Neural cell (in vitro differentiated cells): ENCODE measurements around the gene MED20. TPM values are rescaled to one million over a fixed set of nuclear protein-coding genes. Genes with fewer than 3 reads are reported as not detected.
A peak's percentile ranks its signal among the peaks of the same experiment; 100 is the strongest.

Source experiments
- H2AFZ ChIP-seq: fragments of 200-600, 300-800 bp; sonication (generic), shearing (Covaris generic); 2 replicates; pipeline ENCODE4 v1.6.0; 2014; ENCODE audit warnings: low read depth, mild to moderate bottlenecking, antibody characterized with exemption, low read length, moderate library complexity
- H3F3A ChIP-seq: fragments of 200-600 bp; shearing (Covaris generic); 2 replicates; pipeline ENCODE4 v1.6.1; 2016; ENCODE audit warnings: mild to moderate bottlenecking, moderate library complexity, mixed read lengths, antibody characterized with exemption, low read length; ENCODE audit not compliant: insufficient read depth, poor library complexity, severe bottlenecking
- H3K27ac ChIP-seq: fragments of 200-600, 300-800 bp; sonication (generic), shearing (Covaris generic); 2 replicates; pipeline ENCODE4 v1.5.1; 2014; ENCODE audit warnings: mild to moderate bottlenecking, low read length, moderate library complexity
- H3K27me3 ChIP-seq: fragments of 300-800, 200-600 bp; sonication (generic), shearing (Covaris generic); 2 replicates; pipeline ENCODE4 v1.6.0; 2014; ENCODE audit warnings: mild to moderate bottlenecking, low read depth, low read length, moderate library complexity; ENCODE audit not compliant: insufficient read depth
- H3K36me3 ChIP-seq: fragments of 300-800, 200-600 bp; sonication (generic), shearing (Covaris generic); 2 replicates; pipeline ENCODE4 v1.5.1; 2014; ENCODE audit warnings: mild to moderate bottlenecking, antibody characterized with exemption, low read length, moderate library complexity; ENCODE audit not compliant: insufficient read depth
- H3K4me2 ChIP-seq: fragments of 300-800, 200-600 bp; sonication (generic), shearing (Covaris generic); 2 replicates; pipeline ENCODE4 v1.6.0; 2014; ENCODE audit warnings: mild to moderate bottlenecking, low read length
- H3K4me3 ChIP-seq: fragments of 300-800, 200-600 bp; sonication (generic), shearing (Covaris generic); 2 replicates; pipeline ENCODE4 v1.5.1; 2014; ENCODE audit warnings: mild to moderate bottlenecking, low read length, moderate library complexity
- H3K79me2 ChIP-seq: fragments of 200-600 bp; shearing (Covaris generic); replicated peaks from 2 replicates; pipeline ENCODE4 v1.6.0; 2014; ENCODE audit warnings: mild to moderate bottlenecking, low read length, moderate library complexity; ENCODE audit not compliant: insufficient read depth
- H3K9ac ChIP-seq: fragments of 300-800, 200-600 bp; sonication (generic), shearing (Covaris generic); 2 replicates; pipeline ENCODE4 v1.6.1; 2016; ENCODE audit warnings: mild to moderate bottlenecking, low read length, mixed read lengths
- H3K9me2 ChIP-seq: fragments of 200-600 bp; shearing (Covaris generic); 2 replicates; pipeline ENCODE4 v1.6.1; 2016; ENCODE audit warnings: mild to moderate bottlenecking, low read length, mixed read lengths; ENCODE audit not compliant: insufficient read depth
- H3K9me3 ChIP-seq: fragments of 200-600, 300-800 bp; sonication (generic), shearing (Covaris generic); 2 replicates; pipeline ENCODE4 v1.6.1; 2016; ENCODE audit warnings: mild to moderate bottlenecking, mixed run types, low read length, moderate library complexity, mixed read lengths
- H4K20me1 ChIP-seq: fragments of 200-600 bp; shearing (Covaris generic); 2 replicates; pipeline ENCODE4 v1.6.1; 2016; ENCODE audit warnings: mild to moderate bottlenecking, mixed run types; ENCODE audit not compliant: insufficient read depth
- CTCF ChIP-seq: fragments of 450-650 bp; IDR thresholded peaks from 2 replicates; pipeline ENCODE4 v1.5.1; 2014; ENCODE audit warnings: antibody characterized with exemption, mild to moderate bottlenecking, moderate library complexity; ENCODE audit not compliant: poor library complexity, severe bottlenecking
- EP300 ChIP-seq: fragments of 450-650 bp; conservative IDR thresholded peaks from 2 replicates; pipeline ENCODE4 v1.6.1; 2014; ENCODE audit warnings: antibody characterized with exemption, mild to moderate bottlenecking, moderate library complexity; ENCODE audit not compliant: poor library complexity, severe bottlenecking
- EZH2 ChIP-seq: fragments of 200-600, 300-800 bp; shearing (Covaris generic), sonication (generic); IDR thresholded peaks from 2 replicates; pipeline ENCODE4 v1.6.1; 2014; ENCODE audit warnings: antibody characterized with exemption, low read length, borderline replicate concordance, mild to moderate bottlenecking; ENCODE audit not compliant: insufficient read depth, poor library complexity, severe bottlenecking
- MXI1 ChIP-seq: fragments of 450-650 bp; conservative IDR thresholded peaks from 2 replicates; pipeline ENCODE4 v1.6.1; 2014; ENCODE audit warnings: antibody characterized with exemption, mild to moderate bottlenecking; ENCODE audit not compliant: poor library complexity, severe bottlenecking
- POLR2AphosphoS5 ChIP-seq: IDR thresholded peaks from 2 replicates; pipeline ENCODE4 v1.6.1; 2012
- RAD21 ChIP-seq: fragments of 450-650 bp; conservative IDR thresholded peaks from 2 replicates; pipeline ENCODE4 v1.6.1; 2014; ENCODE audit warnings: antibody characterized with exemption, mild to moderate bottlenecking, moderate library complexity
- REST ChIP-seq: IDR thresholded peaks from 2 replicates; pipeline ENCODE4 v1.6.1; 2012; ENCODE audit warnings: borderline replicate concordance
- SMC3 ChIP-seq: fragments of 450-650 bp; conservative IDR thresholded peaks from 2 replicates; pipeline ENCODE4 v1.6.1; 2014; ENCODE audit warnings: antibody characterized with exemption, mild to moderate bottlenecking, moderate library complexity; ENCODE audit not compliant: poor library complexity
- TAF1 ChIP-seq: IDR thresholded peaks from 2 replicates; pipeline ENCODE4 v1.6.1; 2012; ENCODE audit warnings: low read depth
- polyA plus RNA-seq: library from polyadenylated mRNA; depleted of rRNA; stranded (reverse); fragments of >200 nt; gene quantifications from 2 replicates; pipeline ENCODE4 v1.2.3, GENCODE V29; 2014

Gene MED20
- polyA plus RNA-seq, 1 donor from 2014 or later = 21.2 TPM

GRCh38 chr6:41892921-41893564 lies 27.9 kb downstream of the MED20 start:
- TF ChIP-seq REST = no peak
- TF ChIP-seq EZH2 = no peak
- no peak for TF ChIP-seq RAD21
- no peak for TF ChIP-seq TAF1
- Histone ChIP-seq H3K9ac (peak overlapping the region; percentile 86), H4K20me1 (no peaks in the 10 kb centered on the region), H3K36me3 (no peaks in the 10 kb centered on the region), H3K4me2 (peak overlapping the region; percentile 69), H3K79me2 (peaks cover 42% of the 10 kb centered on the region), H2AFZ (no peak overlapping the region), H3F3A (peaks cover 6% of the 10 kb centered on the region), H3K9me3 (no peaks in the 10 kb centered on the region), H3K27ac (peak overlapping the region; percentile 94), H3K27me3 (no peaks in the 10 kb centered on the region), H3K9me2 (no peaks in the 10 kb centered on the region), H3K4me3 (peak overlapping the region; percentile 81)

GRCh38 chr6:41887331-41887751 lies 33.6 kb downstream of the MED20 start:
- Histone ChIP-seq H3K27me3 (no peaks in the 10 kb centered on the region), H3K36me3 (peaks cover 6% of the 10 kb centered on the region), H3K9me3 (no peaks in the 10 kb centered on the region), H3K27ac (no peak overlapping the region), H3K79me2 (peaks cover 61% of the 10 kb centered on the region), H3K9ac (no peak overlapping the region), H3K4me3 (peak overlapping the region; percentile 16), H4K20me1 (no peaks in the 10 kb centered on the region), H2AFZ (no peak overlapping the region), H3K9me2 (no peaks in the 10 kb centered on the region), H3F3A (no peaks in the 10 kb centered on the region), H3K4me2 (no peak overlapping the region)
- TF ChIP-seq MXI1 (no peak), RAD21 (no peak), SMC3 (no peak), CTCF (no peak), TAF1 (no peak)

- Histone ChIP-seq H3K27me3 (no peaks in the 10 kb centered on the region), H3K9me2 (no peaks in the 10 kb centered on the region), H3K36me3 (peaks cover 6% of the 10 kb centered on the region), H3K4me3 (no peak overlapping the region), H3K27ac (no peak overlapping the region), H2AFZ (no peak overlapping the region), H3K4me2 (no peak overlapping the region), H4K20me1 (no peaks in the 10 kb centered on the region), H3K9me3 (no peaks in the 10 kb centered on the region), H3F3A (no peaks in the 10 kb centered on the region), H3K9ac (no peak overlapping the region), H3K79me2 (peaks cover 52% of the 10 kb centered on the region)
- TF ChIP-seq POLR2AphosphoS5 (no peak), MXI1 (no peak), REST (no peak), EZH2 (no peak), TAF1 (no peak), EP300 (no peak), RAD21 (no peak)
Measured at GRCh38 chr6:41885930-41886329, 35.0 kb downstream of the MED20 start.
